Stimulated activated CD4-positive, alpha-beta T cell treated with anti-CD3 and anti-CD28 coated beads, Interleukin-4, amount 100 ng/mL, for 1 hour (primary cell): ENCODE results near the gene CACNA1I.

Experiments used
- DNase-seq: peaks from one replicate; pipeline ENCODE4 v3.0.0-alpha.2; 2020

CACNA1I gene

GRCh38 chr22:39600491-39601179 lies 30.1 kb downstream of the CACNA1I start:
- no peak for DNase-seq

- no peak for DNase-seq
Observed at GRCh38 chr22:39601180-39601535, 30.6 kb downstream of the CACNA1I start.

- no peak for DNase-seq
Observed at GRCh38 chr22:39603345-39603744, 32.8 kb downstream of the CACNA1I start.

- no peak for DNase-seq
Observed at GRCh38 chr22:39610246-39610645, 39.7 kb downstream of the CACNA1I start.

- DNase-seq: no peak
Observed at GRCh38 chr22:39610766-39611165, 40.2 kb downstream of the CACNA1I start.

GRCh38 chr22:39611360-39611759 lies 40.8 kb downstream of the CACNA1I start:
- no peak for DNase-seq

GRCh38 chr22:39612811-39613548 lies 42.4 kb downstream of the CACNA1I start:
- no peak for DNase-seq

GRCh38 chr22:39613549-39613921 lies 43.0 kb downstream of the CACNA1I start:
- DNase-seq: no peak

- DNase-seq: no peak
Observed at GRCh38 chr22:39614442-39614841, 43.9 kb downstream of the CACNA1I start.

GRCh38 chr22:39616051-39616450 lies 45.5 kb downstream of the CACNA1I start:
- DNase-seq: no peak

- no peak for DNase-seq
Observed at GRCh38 chr22:39616781-39617180, 46.2 kb downstream of the CACNA1I start.

GRCh38 chr22:39617342-39617741 lies 46.8 kb downstream of the CACNA1I start:
- DNase-seq: peak; percentile 42

- no peak for DNase-seq
Observed at GRCh38 chr22:39617970-39618757, 47.6 kb downstream of the CACNA1I start.

GRCh38 chr22:39618996-39619530 lies 48.5 kb downstream of the CACNA1I start:
- DNase-seq: no peak

GRCh38 chr22:39620924-39621690 lies 50.6 kb downstream of the CACNA1I start:
- DNase-seq: no peak

GRCh38 chr22:39621826-39622225 lies 51.3 kb downstream of the CACNA1I start:
- no peak for DNase-seq

- DNase-seq: peak; percentile 73
Observed at GRCh38 chr22:39622881-39623367, 52.4 kb downstream of the CACNA1I start.

GRCh38 chr22:39623603-39624500 lies 53.3 kb downstream of the CACNA1I start:
- DNase-seq: no peak

- no peak for DNase-seq
Observed at GRCh38 chr22:39624501-39624821, 53.9 kb downstream of the CACNA1I start.

- no peak for DNase-seq
Observed at GRCh38 chr22:39625569-39626537, 55.3 kb downstream of the CACNA1I start.
